ENCODE data around the gene PLCXD3.

DNA sequence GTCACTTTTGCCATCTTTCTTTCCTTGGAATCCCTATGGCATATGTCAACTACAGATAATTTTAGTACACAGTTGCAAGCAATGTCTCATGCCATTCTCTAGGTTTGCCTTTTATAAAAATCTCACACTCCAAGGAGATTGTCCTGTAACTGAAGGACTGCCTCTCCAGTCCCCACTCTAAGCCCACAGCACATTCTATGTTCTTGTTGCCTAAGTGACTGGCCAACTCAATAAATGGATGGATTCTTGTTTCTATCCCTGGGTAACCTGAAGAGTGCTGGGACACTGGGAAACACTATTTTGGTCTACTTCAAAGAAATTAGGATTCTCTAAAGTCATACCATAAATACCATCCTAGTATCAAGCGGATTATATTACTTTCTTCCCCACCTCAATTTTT lies 145.0 kb downstream of the PLCXD3 start:
- TF ChIP-seq, protein P1, sequence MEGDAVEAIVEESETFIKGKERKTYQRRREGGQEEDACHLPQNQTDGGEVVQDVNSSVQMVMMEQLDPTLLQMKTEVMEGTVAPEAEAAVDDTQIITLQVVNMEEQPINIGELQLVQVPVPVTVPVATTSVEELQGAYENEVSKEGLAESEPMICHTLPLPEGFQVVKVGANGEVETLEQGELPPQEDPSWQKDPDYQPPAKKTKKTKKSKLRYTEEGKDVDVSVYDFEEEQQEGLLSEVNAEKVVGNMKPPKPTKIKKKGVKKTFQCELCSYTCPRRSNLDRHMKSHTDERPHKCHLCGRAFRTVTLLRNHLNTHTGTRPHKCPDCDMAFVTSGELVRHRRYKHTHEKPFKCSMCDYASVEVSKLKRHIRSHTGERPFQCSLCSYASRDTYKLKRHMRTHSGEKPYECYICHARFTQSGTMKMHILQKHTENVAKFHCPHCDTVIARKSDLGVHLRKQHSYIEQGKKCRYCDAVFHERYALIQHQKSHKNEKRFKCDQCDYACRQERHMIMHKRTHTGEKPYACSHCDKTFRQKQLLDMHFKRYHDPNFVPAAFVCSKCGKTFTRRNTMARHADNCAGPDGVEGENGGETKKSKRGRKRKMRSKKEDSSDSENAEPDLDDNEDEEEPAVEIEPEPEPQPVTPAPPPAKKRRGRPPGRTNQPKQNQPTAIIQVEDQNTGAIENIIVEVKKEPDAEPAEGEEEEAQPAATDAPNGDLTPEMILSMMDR (IDR thresholded peaks at IDR 0.05; ENCODE audit: insufficient read depth, low read length), result no peak
- no peak for TF ChIP-seq POLR2AphosphoS5 (IDR thresholded peaks at IDR 0.05; ENCODE audit: low read depth)
- TF ChIP-seq, protein P2, sequence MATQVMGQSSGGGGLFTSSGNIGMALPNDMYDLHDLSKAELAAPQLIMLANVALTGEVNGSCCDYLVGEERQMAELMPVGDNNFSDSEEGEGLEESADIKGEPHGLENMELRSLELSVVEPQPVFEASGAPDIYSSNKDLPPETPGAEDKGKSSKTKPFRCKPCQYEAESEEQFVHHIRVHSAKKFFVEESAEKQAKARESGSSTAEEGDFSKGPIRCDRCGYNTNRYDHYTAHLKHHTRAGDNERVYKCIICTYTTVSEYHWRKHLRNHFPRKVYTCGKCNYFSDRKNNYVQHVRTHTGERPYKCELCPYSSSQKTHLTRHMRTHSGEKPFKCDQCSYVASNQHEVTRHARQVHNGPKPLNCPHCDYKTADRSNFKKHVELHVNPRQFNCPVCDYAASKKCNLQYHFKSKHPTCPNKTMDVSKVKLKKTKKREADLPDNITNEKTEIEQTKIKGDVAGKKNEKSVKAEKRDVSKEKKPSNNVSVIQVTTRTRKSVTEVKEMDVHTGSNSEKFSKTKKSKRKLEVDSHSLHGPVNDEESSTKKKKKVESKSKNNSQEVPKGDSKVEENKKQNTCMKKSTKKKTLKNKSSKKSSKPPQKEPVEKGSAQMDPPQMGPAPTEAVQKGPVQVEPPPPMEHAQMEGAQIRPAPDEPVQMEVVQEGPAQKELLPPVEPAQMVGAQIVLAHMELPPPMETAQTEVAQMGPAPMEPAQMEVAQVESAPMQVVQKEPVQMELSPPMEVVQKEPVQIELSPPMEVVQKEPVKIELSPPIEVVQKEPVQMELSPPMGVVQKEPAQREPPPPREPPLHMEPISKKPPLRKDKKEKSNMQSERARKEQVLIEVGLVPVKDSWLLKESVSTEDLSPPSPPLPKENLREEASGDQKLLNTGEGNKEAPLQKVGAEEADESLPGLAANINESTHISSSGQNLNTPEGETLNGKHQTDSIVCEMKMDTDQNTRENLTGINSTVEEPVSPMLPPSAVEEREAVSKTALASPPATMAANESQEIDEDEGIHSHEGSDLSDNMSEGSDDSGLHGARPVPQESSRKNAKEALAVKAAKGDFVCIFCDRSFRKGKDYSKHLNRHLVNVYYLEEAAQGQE (IDR thresholded peaks at IDR 0.05; ENCODE audit: insufficient replicate concordance, low read depth), result no peak
- no peak for TF ChIP-seq GABPA (IDR thresholded peaks at IDR 0.05; ENCODE audit: low read depth)

All from HL-60 (cell line).